ENCODE data around the gene TPK1.

The TPK1 gene

DNA sequence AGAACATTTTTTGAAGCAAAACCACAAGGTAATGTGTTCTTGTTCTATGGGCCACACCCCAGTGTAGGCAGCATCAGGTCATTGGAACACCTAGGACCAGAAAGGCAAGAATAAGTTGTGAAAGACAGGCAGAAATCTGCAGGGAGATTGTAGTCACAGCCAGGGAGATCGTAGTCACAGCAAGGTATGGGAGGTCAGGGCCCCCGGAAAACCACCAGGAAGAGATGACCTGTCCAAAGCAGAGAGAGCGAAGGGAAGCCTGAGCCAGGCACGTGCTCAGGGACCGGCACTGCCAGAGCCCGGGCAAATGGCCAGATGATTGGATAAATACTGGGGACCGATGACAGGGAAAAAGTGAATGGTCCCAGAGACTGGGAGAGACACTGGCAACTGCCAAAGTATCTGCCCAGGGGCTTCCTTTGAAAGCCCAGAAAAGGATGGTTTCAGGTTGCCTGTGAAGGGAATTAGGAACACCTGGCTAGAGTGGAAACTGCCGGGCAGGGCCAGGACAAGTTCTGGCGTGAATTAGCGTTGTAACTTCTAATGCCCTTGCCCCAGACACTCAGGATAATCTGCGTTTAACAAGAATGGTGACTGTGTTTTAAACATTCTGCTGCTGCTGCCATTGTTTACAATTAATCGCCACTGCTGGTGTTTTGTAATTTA, 428.5 kb downstream of the TPK1 start:
- DNase-seq (ENCODE audit: low spot score) = no peak

- DNase-seq (ENCODE audit: low spot score) = no peak
These were observed 430.9 kb downstream of the TPK1 start for GRCh38 chr7:144404946-144405345.

DNA sequence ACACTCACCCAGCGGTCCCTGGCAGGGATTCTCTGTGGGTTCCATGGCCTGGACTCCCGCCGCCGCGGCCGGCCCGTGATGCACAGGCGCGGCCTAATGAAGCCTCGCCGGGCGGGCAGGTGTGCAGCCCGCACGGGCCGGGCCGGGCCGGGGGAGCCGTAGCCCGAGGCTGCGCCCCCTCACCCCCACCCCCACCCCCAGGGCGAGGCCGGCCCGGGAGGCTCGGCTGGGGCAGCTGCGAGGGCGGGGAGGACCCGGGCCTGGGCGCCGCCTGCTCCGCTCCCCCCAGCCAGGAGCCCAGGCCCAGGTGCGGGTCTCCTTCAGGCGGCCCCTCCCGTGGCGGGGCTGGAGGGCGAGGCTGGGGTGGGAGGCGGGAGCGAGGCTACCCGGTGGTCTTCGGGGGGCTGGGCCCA, 432.2 kb downstream of the TPK1 start, which contains the start of gene NOBOX:
Gene NOBOX (minus strand): TSS at position 45 of the 413 bp plus-strand sequence.
- DNase-seq (ENCODE audit: low spot score) = no peak

DNA sequence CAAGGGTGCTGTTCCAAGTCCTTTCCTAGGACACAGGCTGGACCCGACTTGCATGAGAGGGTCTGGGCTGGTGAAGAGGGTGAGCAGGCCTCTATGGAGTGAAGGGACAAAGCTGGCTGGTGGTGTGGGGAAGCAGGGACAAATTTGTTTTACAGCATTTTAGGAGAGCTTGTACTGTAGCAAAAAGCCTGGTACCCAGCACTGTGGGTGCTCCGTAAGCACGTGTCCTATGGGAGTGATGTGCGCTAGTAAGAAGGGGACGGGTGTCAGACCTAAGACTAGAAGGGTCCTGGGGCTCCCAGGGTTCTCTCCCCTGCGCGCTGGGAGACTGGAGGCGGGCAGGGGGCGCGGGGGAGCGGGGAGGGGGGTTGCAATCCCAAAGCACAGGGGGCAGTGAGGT, 432.8 kb downstream of the TPK1 start:
- DNase-seq (ENCODE audit: low spot score) = no peak

Measured in hematopoietic multipotent progenitor cell treated with erythropoietin and hydrocortisone succinate and interleukin-3 and kit ligand, for 15 days (in vitro differentiated cells).